Keratinocyte (primary cell): ENCODE data around the gene TUBGCP6. TPM values are rescaled to one million over a fixed set of nuclear protein-coding genes. Genes with fewer than 3 reads are reported as not detected.
A peak's percentile ranks its signal among the peaks of the same experiment; 100 is the strongest.

Experiments
- DNase-seq: peaks from one replicate; pipeline ENCODE4 v3.0.0-alpha.2; 2011; ENCODE audit warnings: low read depth, missing footprints, low spot score
- FAIRE-seq: peaks from 2 replicates; lab custom pipeline; 2011; peaks lifted over from hg19 to GRCh38; lab: Jason Lieb, UNC
- H2AFZ ChIP-seq: 2 replicates; pipeline ENCODE4 v1.6.0; 2012; ENCODE audit warnings: low read length, control low read depth, inconsistent platforms; ENCODE audit not compliant: control insufficient read depth
- H3K27ac ChIP-seq: 2 replicates; pipeline ENCODE4 v1.5.1; 2011; ENCODE audit warnings: low read length; ENCODE audit not compliant: control insufficient read depth, insufficient read depth
- H3K27me3 ChIP-seq: 3 replicates; pipeline ENCODE4 v1.6.0; 2011; ENCODE audit warnings: low read length; ENCODE audit not compliant: control insufficient read depth, insufficient read depth; ENCODE audit errors: extremely low read depth
- H3K36me3 ChIP-seq, 2 experiments: 2 replicates in 1 of 2; 3 replicates in 1 of 2; pipeline ENCODE4 v1.5.1; 2011; ENCODE audit warnings: low read length in 2 of 2, mild to moderate bottlenecking in 1 of 2; ENCODE audit not compliant: control insufficient read depth in 2 of 2, insufficient read depth in 2 of 2; ENCODE audit errors: extremely low read depth in 1 of 2
- H3K4me1 ChIP-seq: 3 replicates; pipeline ENCODE4 v1.5.1; 2011; ENCODE audit warnings: low read length; ENCODE audit not compliant: control insufficient read depth, insufficient read depth; ENCODE audit errors: extremely low read depth
- H3K4me2 ChIP-seq: 3 replicates; pipeline ENCODE4 v1.6.0; 2011; ENCODE audit warnings: low read depth, low read length; ENCODE audit not compliant: control insufficient read depth, insufficient read depth; ENCODE audit errors: extremely low read depth
- H3K4me3 ChIP-seq, 3 experiments: fragments of 200-600 bp in 1 of 3; sonication (generic) in 1 of 3; 2 replicates in 2 of 3; 3 replicates in 1 of 3; pipeline ENCODE4 v1.5.1; 2011 to 2016; ENCODE audit warnings: low read length in 3 of 3, mild to moderate bottlenecking in 3 of 3, control low read depth in 2 of 3, inconsistent platforms in 1 of 3, low read depth in 1 of 3, mixed read lengths in 1 of 3, mixed run types in 1 of 3, moderate library complexity in 1 of 3; ENCODE audit not compliant: control insufficient read depth in 2 of 3, insufficient read depth in 2 of 3; ENCODE audit errors: extremely low read depth in 1 of 3
- H3K79me2 ChIP-seq: 2 replicates; pipeline ENCODE4 v1.6.0; 2012; ENCODE audit warnings: low read length; ENCODE audit not compliant: control insufficient read depth, insufficient read depth
- H3K9ac ChIP-seq: 3 replicates; pipeline ENCODE4 v1.6.0; 2011; ENCODE audit warnings: low read length; ENCODE audit not compliant: control insufficient read depth, insufficient read depth; ENCODE audit errors: extremely low read depth
- H3K9me1 ChIP-seq: 3 replicates; pipeline ENCODE4 v1.6.0; 2011; ENCODE audit warnings: low read length; ENCODE audit not compliant: control insufficient read depth, insufficient read depth; ENCODE audit errors: extremely low read depth
- H3K9me3 ChIP-seq: 2 replicates; pipeline ENCODE4 v1.5.1; 2012; ENCODE audit warnings: low read depth, low read length; ENCODE audit not compliant: control insufficient read depth
- H4K20me1 ChIP-seq: 3 replicates; pipeline ENCODE4 v1.6.0; 2011; ENCODE audit warnings: low read length; ENCODE audit not compliant: control insufficient read depth, insufficient read depth; ENCODE audit errors: extremely low read depth
- CTCF ChIP-seq, 3 experiments: IDR thresholded peaks in 1 of 3; conservative IDR thresholded peaks in 1 of 3; optimal IDR thresholded peaks in 1 of 3; 2 replicates in 2 of 3; 3 replicates in 1 of 3; pipeline versions ENCODE3 to v1.5.1; 2011; ENCODE audit warnings: low read length in 3 of 3, mild to moderate bottlenecking in 3 of 3, moderate library complexity in 2 of 3, control low read depth in 1 of 3, inconsistent platforms in 1 of 3; ENCODE audit not compliant: insufficient read depth in 2 of 3; ENCODE audit errors: extremely low read depth in 1 of 3
- EZH2 ChIP-seq: IDR thresholded peaks from one replicate; pipeline ENCODE4 v1.6.1; 2012; ENCODE audit warnings: inconsistent platforms, mild to moderate bottlenecking, low read length, moderate library complexity
- dilution Hi-C: fragments of 300-500 bp; cut with MboI; formaldehyde crosslinking; loops from one replicate; pipeline ENCODE4 v1.7.0; 2020; ENCODE audit warnings: low sequenced_read_pairs; ENCODE audit not compliant: extremely low pct_ligation_motif_present
- polyA plus RNA-seq, 5 experiments: library from polyadenylated mRNA; depleted of rRNA in 3 of 5; stranded (reverse) in 3 of 5; stranded (forward) in 1 of 5; unstranded in 1 of 5; fragments of >200 nt; gene quantifications; 1 replicate in 1 of 5; 2 replicates in 3 of 5; 3 replicates in 1 of 5; pipeline versions ENCODE4 v1.2.1 to v1.2.3, GENCODE V29; 2011 to 2012; ENCODE audit warnings: missing spikeins in 2 of 5, low read depth in 1 of 5, low replicate concordance in 1 of 5

Gene TUBGCP6
- polyA plus RNA-seq, 1 donor (not counting 4 experiments of a cell fraction or from before 2014, with no cell fraction given): 10.1 TPM

- no peak overlapping the region for H3K9ac ChIP-seq
- peaks cover 23% of the 10 kb centered on the region for H3K4me1 ChIP-seq
- no peaks in the 10 kb centered on the region for H3K9me3 ChIP-seq
- peaks cover 0 to 1% of the 10 kb centered on the region in 2 experiments for H3K36me3 ChIP-seq
- peaks cover 5% of the 10 kb centered on the region for H3K27me3 ChIP-seq
- TF ChIP-seq EZH2 (no peak), CTCF (optimal IDR thresholded peaks at IDR 0.05 in 1 of 3, IDR thresholded peaks at IDR 0.05 in 1 of 3, conservative IDR thresholded peaks at IDR 0.05 in 1 of 3; ENCODE audit: extremely low read depth in 1 of 3, insufficient read depth in 2 of 3, low read length in 3 of 3) (peak in 2 of 3 experiments; percentile 34 to 52)
- dilution Hi-C loops: no loop called here
- no peak overlapping the region for H2AFZ ChIP-seq
- H4K20me1 ChIP-seq: peaks cover 3% of the 10 kb centered on the region
- H3K27ac ChIP-seq: no peak overlapping the region
- DNase-seq (no peak), FAIRE-seq (no peak)
- H3K9me1 ChIP-seq: no peaks in the 10 kb centered on the region
- peak overlapping the region in 2 of 3 experiments; percentile 10 to 13 for H3K4me3 ChIP-seq
- H3K79me2 ChIP-seq: no peaks in the 10 kb centered on the region
- peak overlapping the region; percentile 48 for H3K4me2 ChIP-seq
These were observed 23.0 kb upstream of the TUBGCP6 start for GRCh38 chr22:50267591-50268390.

GRCh38 chr22:50266994-50267393 lies 22.2 kb upstream of the TUBGCP6 start:
- Histone ChIP-seq H3K27ac (no peak overlapping the region), H3K27me3 (peaks cover 5% of the 10 kb centered on the region), H4K20me1 (peaks cover 3% of the 10 kb centered on the region), H3K4me3 (no peak overlapping the region), H3K36me3 (no peaks in the 10 kb centered on the region), H2AFZ (no peak overlapping the region), H3K9me3 (no peaks in the 10 kb centered on the region), H3K4me2 (no peak overlapping the region), H3K4me1 (peaks cover 31% of the 10 kb centered on the region), H3K9me1 (no peaks in the 10 kb centered on the region), H3K9ac (no peak overlapping the region), H3K79me2 (no peaks in the 10 kb centered on the region)
- FAIRE-seq (no peak), DNase-seq (no peak)
- TF ChIP-seq CTCF (optimal IDR thresholded peaks at IDR 0.05 in 1 of 3, IDR thresholded peaks at IDR 0.05 in 1 of 3, conservative IDR thresholded peaks at IDR 0.05 in 1 of 3; ENCODE audit: extremely low read depth in 1 of 3, insufficient read depth in 2 of 3, low read length in 3 of 3) (no peak), EZH2 (no peak)
- dilution Hi-C loops: no loop called here
